GM12892 (cell line): ENCODE measurements around the gene CACFD1.

Experiments used
- DNase-seq: peaks from one replicate; pipeline ENCODE4 v3.0.0; 2011; ENCODE audit not compliant: insufficient read length
- FAIRE-seq: peaks from 2 replicates; lab custom pipeline; 2011; peaks lifted over from hg19 to GRCh38; lab: Jason Lieb, UNC
- POLR2A ChIP-seq: IDR thresholded peaks from 2 replicates; pipeline ENCODE4 v1.6.1; 2011; ENCODE audit warnings: low read depth, low read length, control low read depth
- POLR2AphosphoS5 ChIP-seq: IDR thresholded peaks from 2 replicates; pipeline ENCODE4 v1.6.1; 2011; ENCODE audit warnings: low read depth, low read length, control low read depth
- TAF1 ChIP-seq: IDR thresholded peaks from 2 replicates; pipeline ENCODE4 v1.6.1; 2011; ENCODE audit warnings: low read depth, mild to moderate bottlenecking, control low read depth, low read length, borderline replicate concordance

CACFD1 gene

DNA sequence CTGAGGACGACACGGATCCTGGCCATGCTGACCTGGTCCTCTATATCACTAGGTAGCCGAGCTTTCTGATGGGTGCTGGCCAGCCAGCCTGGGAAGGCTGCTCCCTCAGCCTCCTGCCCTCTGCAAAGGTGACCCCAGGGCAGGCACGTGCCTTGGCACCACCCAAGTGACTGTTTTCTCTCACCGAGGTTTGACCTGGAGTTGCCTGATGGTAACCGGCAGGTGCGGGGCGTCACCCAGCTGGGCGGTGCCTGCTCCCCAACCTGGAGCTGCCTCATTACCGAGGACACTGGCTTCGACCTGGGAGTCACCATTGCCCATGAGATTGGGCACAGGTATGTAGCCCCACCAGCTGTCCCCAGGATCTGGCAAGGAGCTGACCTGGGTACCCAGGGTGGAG is 33.8 kb upstream of the CACFD1 start:
- FAIRE-seq (no peak), DNase-seq (no peak)
- TF ChIP-seq TAF1 = no peak
- TF ChIP-seq POLR2AphosphoS5 = no peak
- TF ChIP-seq POLR2A = no peak

DNA sequence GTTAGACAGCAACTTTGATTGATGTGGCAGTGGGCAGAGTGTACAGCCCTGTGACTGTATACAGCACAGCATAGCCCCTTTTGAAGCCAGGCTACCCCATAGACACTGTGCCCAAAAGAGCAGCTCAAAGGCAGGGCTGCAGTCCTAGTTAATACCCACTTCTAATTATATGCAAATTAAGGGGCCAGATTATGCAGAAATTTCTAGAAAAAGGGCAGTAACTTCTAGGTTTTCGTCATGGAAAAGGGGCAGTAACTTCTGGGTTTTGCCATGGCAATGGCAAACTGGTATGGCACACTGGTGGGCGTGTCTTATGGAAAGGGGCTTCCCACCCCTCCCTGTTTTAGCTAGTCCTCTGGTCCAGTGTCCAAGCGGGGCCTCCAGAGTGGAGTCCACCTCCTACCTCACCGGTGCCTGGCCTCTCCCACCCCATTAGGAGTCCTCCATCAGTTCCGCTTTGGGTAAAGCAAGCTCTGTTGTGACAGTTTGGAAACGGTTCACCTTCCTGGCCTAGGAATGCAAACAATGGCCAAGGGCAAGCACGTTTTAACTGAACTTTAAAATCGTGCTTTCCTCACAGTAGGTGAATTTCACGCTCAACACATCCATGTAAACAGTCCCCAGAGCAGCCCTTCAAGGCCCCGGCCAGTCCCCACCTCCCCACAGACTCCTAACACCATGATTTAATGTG is 32.0 kb upstream of the CACFD1 start:
- FAIRE-seq (no peak), DNase-seq (no peak)
- no peak for TF ChIP-seq POLR2A
- TF ChIP-seq POLR2AphosphoS5 = no peak
- no peak for TF ChIP-seq TAF1

- DNase-seq = peak; percentile 50
- FAIRE-seq = peak; percentile 67
- no peak for TF ChIP-seq POLR2AphosphoS5
- no peak for TF ChIP-seq TAF1
- TF ChIP-seq POLR2A = no peak
Measured at GRCh38 chr9:133428617-133429101, 31.1 kb upstream of the CACFD1 start.

DNA sequence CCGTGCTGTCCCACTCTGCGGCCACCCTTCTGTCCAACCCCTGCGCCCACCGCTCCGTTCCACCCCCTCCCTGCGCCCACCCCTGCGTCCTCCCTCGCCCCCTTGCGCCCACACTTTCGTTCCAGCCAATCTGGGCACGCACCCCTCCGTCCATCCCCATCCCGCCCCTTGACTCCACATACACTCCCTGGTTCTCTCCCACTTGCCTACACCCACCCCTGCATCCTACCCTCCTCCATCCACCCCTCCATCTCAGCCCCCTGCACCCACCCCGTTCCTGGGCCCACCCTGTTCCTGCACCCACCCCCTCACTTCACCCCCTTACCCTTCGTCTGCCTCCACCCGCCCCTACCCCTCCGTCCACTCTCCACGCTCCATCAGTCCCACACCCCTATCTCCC is 30.6 kb upstream of the CACFD1 start:
- TF ChIP-seq TAF1 (no peak), POLR2A (no peak), POLR2AphosphoS5 (no peak)
- DNase-seq = peak; percentile 32
- no peak for FAIRE-seq

DNA sequence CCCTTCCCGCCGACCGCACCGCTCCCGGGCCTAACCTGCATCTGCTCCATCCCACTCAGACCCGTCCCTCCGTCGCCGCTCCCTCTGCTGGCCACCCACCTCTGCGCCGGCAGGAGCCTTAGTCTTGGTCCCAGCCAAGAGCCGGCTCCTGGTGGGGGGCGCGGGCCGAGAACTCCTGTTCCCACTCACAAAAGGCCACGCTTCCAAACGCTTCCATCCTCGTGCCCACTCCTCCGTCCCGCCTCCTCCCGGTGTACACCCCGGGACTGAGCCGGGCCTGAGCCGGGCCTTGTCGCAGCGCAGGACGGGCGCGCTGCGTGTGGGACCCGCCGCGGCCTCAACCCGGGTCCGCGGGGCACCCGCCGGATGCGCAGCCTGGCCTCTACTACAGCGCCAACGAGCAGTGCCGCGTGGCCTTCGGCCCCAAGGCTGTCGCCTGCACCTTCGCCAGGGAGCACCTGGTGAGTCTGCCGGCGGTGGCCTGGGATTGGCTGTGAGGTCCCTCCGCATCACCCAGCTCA is 30.1 kb upstream of the CACFD1 start:
- peak; percentile 44 for DNase-seq

GRCh38 chr9:133430244-133430643 is 29.5 kb upstream of the CACFD1 start:
- FAIRE-seq (no peak), DNase-seq (no peak)
- TF ChIP-seq TAF1 = no peak
- TF ChIP-seq POLR2AphosphoS5 = no peak
- no peak for TF ChIP-seq POLR2A

More for the DNA sequence above, 30.1 kb upstream of the CACFD1 start:
- no peak for TF ChIP-seq POLR2AphosphoS5
- TF ChIP-seq POLR2A = no peak
- no peak for TF ChIP-seq TAF1
- FAIRE-seq = no peak

DNA sequence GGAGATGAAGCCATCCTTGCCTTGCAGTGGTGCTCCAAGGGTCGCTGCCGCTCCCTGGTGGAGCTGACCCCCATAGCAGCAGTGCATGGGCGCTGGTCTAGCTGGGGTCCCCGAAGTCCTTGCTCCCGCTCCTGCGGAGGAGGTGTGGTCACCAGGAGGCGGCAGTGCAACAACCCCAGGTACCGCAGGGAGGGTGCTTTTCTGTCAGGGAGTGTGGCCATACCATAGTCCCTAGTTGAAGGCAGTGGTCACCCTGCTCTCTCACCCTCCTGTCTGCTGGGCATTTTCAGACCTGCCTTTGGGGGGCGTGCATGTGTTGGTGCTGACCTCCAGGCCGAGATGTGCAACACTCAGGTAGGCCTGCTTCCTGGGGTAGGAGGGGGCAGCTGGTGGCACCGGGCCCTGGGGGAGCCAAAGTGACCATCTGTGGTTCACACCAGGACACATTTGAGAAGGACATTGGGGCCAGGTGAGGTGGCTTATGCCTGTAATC is 26.4 kb upstream of the CACFD1 start:
- DNase-seq = peak; percentile 6
- TF ChIP-seq POLR2A (no peak), TAF1 (no peak), POLR2AphosphoS5 (no peak)
- FAIRE-seq = no peak

DNA sequence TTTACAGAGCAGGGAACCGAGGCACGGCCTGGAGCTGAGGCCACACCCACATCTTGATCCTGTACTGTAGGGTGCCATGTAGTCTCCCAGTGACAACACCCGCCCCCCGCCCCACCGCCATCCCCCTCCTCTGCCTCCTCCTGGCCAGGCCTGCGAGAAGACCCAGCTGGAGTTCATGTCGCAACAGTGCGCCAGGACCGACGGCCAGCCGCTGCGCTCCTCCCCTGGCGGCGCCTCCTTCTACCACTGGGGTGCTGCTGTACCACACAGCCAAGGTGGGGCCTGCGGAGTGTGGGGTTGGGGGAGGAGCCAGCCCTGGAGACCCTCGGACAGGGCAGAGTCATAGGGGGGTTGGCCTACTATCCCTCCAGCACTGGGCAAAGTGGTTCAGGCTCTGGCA is 23.1 kb upstream of the CACFD1 start:
- FAIRE-seq (no peak), DNase-seq (no peak)
- TF ChIP-seq TAF1 (no peak), POLR2A (no peak), POLR2AphosphoS5 (no peak)

GRCh38 chr9:133437753-133438531 is 21.8 kb upstream of the CACFD1 start:
- no peak for FAIRE-seq
- TF ChIP-seq TAF1 (no peak), POLR2A (no peak), POLR2AphosphoS5 (no peak)
- no peak for DNase-seq

DNA sequence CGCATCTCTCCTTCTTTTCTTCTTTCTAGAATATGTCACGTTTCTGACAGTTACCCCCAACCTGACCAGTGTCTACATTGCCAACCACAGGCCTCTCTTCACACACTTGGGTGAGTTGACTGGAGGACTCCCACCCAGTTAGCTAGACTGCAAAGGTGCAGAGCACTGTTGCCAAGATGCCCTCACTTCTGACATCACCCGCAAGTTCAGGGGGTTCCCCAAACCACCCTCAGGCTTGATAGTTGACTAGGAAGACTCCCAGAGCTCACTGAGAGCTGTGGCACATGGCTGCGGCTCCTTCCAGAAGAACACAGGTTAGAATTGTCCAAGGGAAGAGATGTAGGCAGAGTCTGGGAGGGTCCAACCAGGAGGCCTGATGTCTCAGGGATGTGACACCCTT is 20.4 kb upstream of the CACFD1 start:
- FAIRE-seq (no peak), DNase-seq (no peak)
- TF ChIP-seq POLR2A (no peak), TAF1 (no peak), POLR2AphosphoS5 (no peak)

DNA sequence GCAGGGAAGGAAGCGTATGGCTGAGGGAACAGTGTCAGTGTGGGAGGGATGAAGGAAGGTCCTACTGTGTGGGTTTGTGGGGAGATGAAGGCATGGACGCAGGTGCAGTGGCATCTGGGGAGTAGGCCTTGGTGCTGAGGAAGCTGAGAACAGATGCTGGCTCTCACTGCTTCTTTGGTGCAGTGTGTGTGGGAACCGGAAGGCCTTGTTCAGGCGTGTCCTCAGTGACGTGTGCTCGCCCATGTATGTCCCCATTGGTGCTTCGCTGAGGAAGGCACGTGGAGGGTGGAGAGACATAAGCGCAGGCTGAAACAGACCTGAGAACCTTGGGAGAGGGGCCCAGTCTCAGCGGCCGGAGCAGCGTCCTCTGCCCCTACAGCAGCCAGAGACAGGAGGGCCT is 18.9 kb upstream of the CACFD1 start:
- DNase-seq (peak; percentile 79), FAIRE-seq (peak; percentile 89)
- no peak for TF ChIP-seq TAF1
- TF ChIP-seq POLR2A = no peak
- no peak for TF ChIP-seq POLR2AphosphoS5

GRCh38 chr9:133441571-133441970 is 18.2 kb upstream of the CACFD1 start:
- peak; percentile 24 for FAIRE-seq
- no peak for DNase-seq
- TF ChIP-seq POLR2AphosphoS5 = no peak
- TF ChIP-seq POLR2A = no peak
- TF ChIP-seq TAF1 = no peak
